ENCODE measurements around the gene KRT83. TPM values are rescaled to one million over a fixed set of nuclear protein-coding genes. Genes with fewer than 3 reads are reported as not detected.

The KRT83 gene
- total RNA-seq, 1 donor = not detected

DNA sequence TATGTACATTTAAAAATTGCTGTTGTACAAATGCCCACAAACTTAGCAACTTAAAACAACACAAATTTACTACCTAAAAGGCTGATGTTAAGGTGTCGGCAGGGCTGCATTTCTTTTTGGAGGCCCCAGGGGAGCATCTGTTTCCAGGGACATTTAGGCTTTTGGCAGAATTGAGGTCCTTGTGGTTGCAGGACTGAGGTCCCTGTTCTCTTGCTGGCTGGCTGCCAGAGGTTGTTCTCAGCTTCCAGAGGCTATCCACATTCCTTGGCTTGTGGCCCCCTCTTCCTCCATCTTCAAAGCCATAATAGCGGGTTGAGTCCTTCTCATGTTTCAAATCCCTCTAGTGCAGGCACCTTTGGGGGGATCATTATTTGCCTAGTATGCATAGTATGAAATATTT, 22.4 kb upstream of the KRT83 start:
- Histone ChIP-seq H3K9me3 (ENCODE audit: low read depth, low read length) (no peaks in the 10 kb centered on the region), H3K4me3 (ENCODE audit: insufficient read depth, low read length) (no peak overlapping the region), H3K4me1 (ENCODE audit: insufficient read depth, low read length) (no peaks in the 10 kb centered on the region), H3K27ac (ENCODE audit: low read depth, low read length) (no peak overlapping the region), H3K27me3 (ENCODE audit: insufficient read depth, low read length) (peaks cover 41% of the 10 kb centered on the region), H2AFZ (ENCODE audit: low read length) (no peak overlapping the region), H4K20me1 (ENCODE audit: insufficient read depth, low read length) (no peaks in the 10 kb centered on the region), H3K36me3 (ENCODE audit: insufficient read depth, low read length) (no peaks in the 10 kb centered on the region), H3K79me2 (ENCODE audit: insufficient read depth, low read length) (no peaks in the 10 kb centered on the region), H3K4me2 (ENCODE audit: insufficient read depth, low read length) (no peak overlapping the region)
- TF ChIP-seq CTCF (IDR thresholded peaks at IDR 0.05; ENCODE audit: extremely low read depth, low read depth, low read length) = no peak
- DNase-seq (ENCODE audit: insufficient read length, low spot score, missing footprints) = no peak

GRCh38 chr12:52342781-52343490, 21.7 kb upstream of the KRT83 start:
- no peak for TF ChIP-seq CTCF (IDR thresholded peaks at IDR 0.05; ENCODE audit: extremely low read depth, low read depth, low read length)
- Histone ChIP-seq H3K4me3 (ENCODE audit: insufficient read depth, low read length) (no peak overlapping the region), H3K79me2 (ENCODE audit: insufficient read depth, low read length) (no peaks in the 10 kb centered on the region), H3K36me3 (ENCODE audit: insufficient read depth, low read length) (no peaks in the 10 kb centered on the region), H2AFZ (ENCODE audit: low read length) (no peak overlapping the region), H3K4me2 (ENCODE audit: insufficient read depth, low read length) (no peak overlapping the region), H3K4me1 (ENCODE audit: insufficient read depth, low read length) (no peaks in the 10 kb centered on the region), H3K27ac (ENCODE audit: low read depth, low read length) (no peak overlapping the region), H3K27me3 (ENCODE audit: insufficient read depth, low read length) (peaks cover 40% of the 10 kb centered on the region), H3K9me3 (ENCODE audit: low read depth, low read length) (no peaks in the 10 kb centered on the region), H4K20me1 (ENCODE audit: insufficient read depth, low read length) (no peaks in the 10 kb centered on the region)
- DNase-seq (ENCODE audit: insufficient read length, low spot score, missing footprints) = peak; percentile 39

- Histone ChIP-seq H3K4me2 (ENCODE audit: insufficient read depth, low read length) (no peak overlapping the region), H3K4me3 (ENCODE audit: insufficient read depth, low read length) (no peak overlapping the region), H3K27me3 (ENCODE audit: insufficient read depth, low read length) (peaks cover 35% of the 10 kb centered on the region), H3K9me3 (ENCODE audit: low read depth, low read length) (no peaks in the 10 kb centered on the region), H4K20me1 (ENCODE audit: insufficient read depth, low read length) (no peaks in the 10 kb centered on the region), H3K4me1 (ENCODE audit: insufficient read depth, low read length) (no peaks in the 10 kb centered on the region), H3K79me2 (ENCODE audit: insufficient read depth, low read length) (no peaks in the 10 kb centered on the region), H3K27ac (ENCODE audit: low read depth, low read length) (no peak overlapping the region), H3K36me3 (ENCODE audit: insufficient read depth, low read length) (no peaks in the 10 kb centered on the region), H2AFZ (ENCODE audit: low read length) (no peak overlapping the region)
- TF ChIP-seq CTCF (IDR thresholded peaks at IDR 0.05; ENCODE audit: extremely low read depth, low read depth, low read length) = no peak
- no peak for DNase-seq (ENCODE audit: insufficient read length, low spot score, missing footprints)
Observed at GRCh38 chr12:52341066-52341580, 19.9 kb upstream of the KRT83 start.

GRCh38 chr12:52338241-52338960, 17.2 kb upstream of the KRT83 start:
- DNase-seq (ENCODE audit: insufficient read length, low spot score, missing footprints) = peak; percentile 50
- Histone ChIP-seq H3K27me3 (ENCODE audit: insufficient read depth, low read length) (peaks cover 41% of the 10 kb centered on the region), H3K9me3 (ENCODE audit: low read depth, low read length) (peaks cover 3% of the 10 kb centered on the region), H3K79me2 (ENCODE audit: insufficient read depth, low read length) (no peaks in the 10 kb centered on the region), H3K4me1 (ENCODE audit: insufficient read depth, low read length) (no peaks in the 10 kb centered on the region), H3K36me3 (ENCODE audit: insufficient read depth, low read length) (no peaks in the 10 kb centered on the region), H4K20me1 (ENCODE audit: insufficient read depth, low read length) (no peaks in the 10 kb centered on the region), H3K4me2 (ENCODE audit: insufficient read depth, low read length) (no peak overlapping the region), H2AFZ (ENCODE audit: low read length) (no peak overlapping the region), H3K27ac (ENCODE audit: low read depth, low read length) (no peak overlapping the region), H3K4me3 (ENCODE audit: insufficient read depth, low read length) (no peak overlapping the region)
- no peak for TF ChIP-seq CTCF (IDR thresholded peaks at IDR 0.05; ENCODE audit: extremely low read depth, low read depth, low read length)
